ENCODE measurements around the gene BCL2A1. TPM values are rescaled to one million over a fixed set of nuclear protein-coding genes. Genes with fewer than 3 reads are reported as not detected.

BCL2A1 gene
- total and polyA plus RNA-seq, 10 of the 15 experiments (the other 5 are each of a cell fraction or from before 2014, with no cell fraction given): 181 to 570 (median 321) TPM

DNA sequence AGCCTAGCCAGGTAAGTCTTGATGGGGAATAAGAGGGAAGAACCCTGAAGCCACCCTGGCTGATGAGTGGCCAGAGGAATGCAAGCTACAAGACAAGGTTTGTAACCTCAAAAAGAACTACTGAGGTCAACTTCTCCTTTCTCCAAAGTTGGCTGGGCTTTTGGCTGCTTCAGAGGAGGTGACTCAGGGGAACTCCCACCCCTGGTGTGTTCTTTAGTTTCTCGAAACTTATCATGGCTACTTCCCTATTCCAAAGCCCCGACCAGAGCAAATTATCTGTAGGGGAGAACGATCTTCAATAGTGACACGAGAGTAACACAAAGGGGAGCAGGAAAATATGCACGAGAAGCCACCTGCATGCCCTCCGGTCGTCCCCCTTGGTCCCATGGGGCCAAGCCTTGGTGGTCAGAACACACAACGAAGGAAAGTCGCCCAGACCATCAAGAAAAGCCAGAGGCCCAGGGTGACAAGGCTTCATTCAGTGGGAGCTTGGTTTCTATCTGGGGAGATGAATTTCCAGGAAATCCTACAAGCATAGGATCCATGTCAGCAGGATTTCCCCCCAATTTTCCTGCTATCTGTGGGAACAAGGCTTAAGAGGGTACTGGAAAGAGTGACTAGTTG lies 6.5 kb upstream of the BCL2A1 start (continued):
- TF ChIP-seq, protein P1, sequence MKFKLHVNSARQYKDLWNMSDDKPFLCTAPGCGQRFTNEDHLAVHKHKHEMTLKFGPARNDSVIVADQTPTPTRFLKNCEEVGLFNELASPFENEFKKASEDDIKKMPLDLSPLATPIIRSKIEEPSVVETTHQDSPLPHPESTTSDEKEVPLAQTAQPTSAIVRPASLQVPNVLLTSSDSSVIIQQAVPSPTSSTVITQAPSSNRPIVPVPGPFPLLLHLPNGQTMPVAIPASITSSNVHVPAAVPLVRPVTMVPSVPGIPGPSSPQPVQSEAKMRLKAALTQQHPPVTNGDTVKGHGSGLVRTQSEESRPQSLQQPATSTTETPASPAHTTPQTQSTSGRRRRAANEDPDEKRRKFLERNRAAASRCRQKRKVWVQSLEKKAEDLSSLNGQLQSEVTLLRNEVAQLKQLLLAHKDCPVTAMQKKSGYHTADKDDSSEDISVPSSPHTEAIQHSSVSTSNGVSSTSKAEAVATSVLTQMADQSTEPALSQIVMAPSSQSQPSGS (IDR thresholded peaks at IDR 0.05; ENCODE audit: low read length): peak; percentile 61
- TF ChIP-seq, protein P2, sequence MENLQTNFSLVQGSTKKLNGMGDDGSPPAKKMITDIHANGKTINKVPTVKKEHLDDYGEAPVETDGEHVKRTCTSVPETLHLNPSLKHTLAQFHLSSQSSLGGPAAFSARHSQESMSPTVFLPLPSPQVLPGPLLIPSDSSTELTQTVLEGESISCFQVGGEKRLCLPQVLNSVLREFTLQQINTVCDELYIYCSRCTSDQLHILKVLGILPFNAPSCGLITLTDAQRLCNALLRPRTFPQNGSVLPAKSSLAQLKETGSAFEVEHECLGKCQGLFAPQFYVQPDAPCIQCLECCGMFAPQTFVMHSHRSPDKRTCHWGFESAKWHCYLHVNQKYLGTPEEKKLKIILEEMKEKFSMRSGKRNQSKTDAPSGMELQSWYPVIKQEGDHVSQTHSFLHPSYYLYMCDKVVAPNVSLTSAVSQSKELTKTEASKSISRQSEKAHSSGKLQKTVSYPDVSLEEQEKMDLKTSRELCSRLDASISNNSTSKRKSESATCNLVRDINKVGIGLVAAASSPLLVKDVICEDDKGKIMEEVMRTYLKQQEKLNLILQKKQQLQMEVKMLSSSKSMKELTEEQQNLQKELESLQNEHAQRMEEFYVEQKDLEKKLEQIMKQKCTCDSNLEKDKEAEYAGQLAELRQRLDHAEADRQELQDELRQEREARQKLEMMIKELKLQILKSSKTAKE (IDR thresholded peaks at IDR 0.05; ENCODE audit: low read depth, poor library complexity, severe bottlenecking): peak; percentile 59
- TF ChIP-seq CREM (IDR thresholded peaks at IDR 0.05; ENCODE audit: low read depth) (peak; percentile 41; the same call in 1 of the 2 replicates), YY1 (IDR thresholded peaks at IDR 0.05; ENCODE audit: low read depth, low read length) (peak; percentile 62), MTA3 (IDR thresholded peaks at IDR 0.05; ENCODE audit: borderline replicate concordance, low read length) (peak; percentile 64), DPF2 (IDR thresholded peaks at IDR 0.05) (0 out of 2 replicates have a peak, but pooled peaks have one; percentile 51), SMC3 (IDR thresholded peaks at IDR 0.05; ENCODE audit: borderline replicate concordance, low read length) (no peak), IRF4 (IDR thresholded peaks at IDR 0.05; ENCODE audit: low read depth, low read length) (0 out of 2 replicates have a peak, but pooled peaks have one; percentile 7), EP300 (IDR thresholded peaks at IDR 0.05; ENCODE audit: borderline replicate concordance in 1 of 2, control insufficient read depth in 1 of 2, low read depth in 2 of 2, low read length in 2 of 2) (peak in 1 of 2 experiments; percentile 33; a peak in 2 of 4 replicates), SPI1 (IDR thresholded peaks at IDR 0.05; ENCODE audit: borderline replicate concordance, insufficient read depth, low read depth, low read length) (peak; percentile 83), WRNIP1 (IDR thresholded peaks at IDR 0.05; ENCODE audit: borderline replicate concordance, low read depth, low read length) (0 out of 2 replicates have a peak, but pooled peaks have one; percentile 19), GABPA (IDR thresholded peaks at IDR 0.05; ENCODE audit: low read depth) (no peak), TBL1XR1 (IDR thresholded peaks at IDR 0.05; ENCODE audit: low read depth, low read length) (peak; percentile 66; the same call in 1 of the 2 replicates), RUNX3 (IDR thresholded peaks at IDR 0.05; ENCODE audit: low read length) (peak; percentile 86), EED (IDR thresholded peaks at IDR 0.05; ENCODE audit: low read depth) (peak; percentile 88), ZNF217 (IDR thresholded peaks at IDR 0.05) (0 out of 2 replicates have a peak, but pooled peaks have one; percentile 25), CREB1 (IDR thresholded peaks at IDR 0.05; ENCODE audit: low read depth) (peak; percentile 60)
- TF ChIP-seq, protein P3, sequence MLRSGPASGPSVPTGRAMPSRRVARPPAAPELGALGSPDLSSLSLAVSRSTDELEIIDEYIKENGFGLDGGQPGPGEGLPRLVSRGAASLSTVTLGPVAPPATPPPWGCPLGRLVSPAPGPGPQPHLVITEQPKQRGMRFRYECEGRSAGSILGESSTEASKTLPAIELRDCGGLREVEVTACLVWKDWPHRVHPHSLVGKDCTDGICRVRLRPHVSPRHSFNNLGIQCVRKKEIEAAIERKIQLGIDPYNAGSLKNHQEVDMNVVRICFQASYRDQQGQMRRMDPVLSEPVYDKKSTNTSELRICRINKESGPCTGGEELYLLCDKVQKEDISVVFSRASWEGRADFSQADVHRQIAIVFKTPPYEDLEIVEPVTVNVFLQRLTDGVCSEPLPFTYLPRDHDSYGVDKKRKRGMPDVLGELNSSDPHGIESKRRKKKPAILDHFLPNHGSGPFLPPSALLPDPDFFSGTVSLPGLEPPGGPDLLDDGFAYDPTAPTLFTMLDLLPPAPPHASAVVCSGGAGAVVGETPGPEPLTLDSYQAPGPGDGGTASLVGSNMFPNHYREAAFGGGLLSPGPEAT (IDR thresholded peaks at IDR 0.05; ENCODE audit: low read depth): peak; percentile 82
- TF ChIP-seq, protein P4, sequence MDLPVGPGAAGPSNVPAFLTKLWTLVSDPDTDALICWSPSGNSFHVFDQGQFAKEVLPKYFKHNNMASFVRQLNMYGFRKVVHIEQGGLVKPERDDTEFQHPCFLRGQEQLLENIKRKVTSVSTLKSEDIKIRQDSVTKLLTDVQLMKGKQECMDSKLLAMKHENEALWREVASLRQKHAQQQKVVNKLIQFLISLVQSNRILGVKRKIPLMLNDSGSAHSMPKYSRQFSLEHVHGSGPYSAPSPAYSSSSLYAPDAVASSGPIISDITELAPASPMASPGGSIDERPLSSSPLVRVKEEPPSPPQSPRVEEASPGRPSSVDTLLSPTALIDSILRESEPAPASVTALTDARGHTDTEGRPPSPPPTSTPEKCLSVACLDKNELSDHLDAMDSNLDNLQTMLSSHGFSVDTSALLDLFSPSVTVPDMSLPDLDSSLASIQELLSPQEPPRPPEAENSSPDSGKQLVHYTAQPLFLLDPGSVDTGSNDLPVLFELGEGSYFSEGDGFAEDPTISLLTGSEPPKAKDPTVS (IDR thresholded peaks at IDR 0.05; ENCODE audit: low read depth, low read length): no peak
- TF ChIP-seq, protein P5, sequence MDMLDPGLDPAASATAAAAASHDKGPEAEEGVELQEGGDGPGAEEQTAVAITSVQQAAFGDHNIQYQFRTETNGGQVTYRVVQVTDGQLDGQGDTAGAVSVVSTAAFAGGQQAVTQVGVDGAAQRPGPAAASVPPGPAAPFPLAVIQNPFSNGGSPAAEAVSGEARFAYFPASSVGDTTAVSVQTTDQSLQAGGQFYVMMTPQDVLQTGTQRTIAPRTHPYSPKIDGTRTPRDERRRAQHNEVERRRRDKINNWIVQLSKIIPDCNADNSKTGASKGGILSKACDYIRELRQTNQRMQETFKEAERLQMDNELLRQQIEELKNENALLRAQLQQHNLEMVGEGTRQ (IDR thresholded peaks at IDR 0.05; ENCODE audit: borderline replicate concordance, low read depth, low read length): no peak
- TF ChIP-seq, protein P6, sequence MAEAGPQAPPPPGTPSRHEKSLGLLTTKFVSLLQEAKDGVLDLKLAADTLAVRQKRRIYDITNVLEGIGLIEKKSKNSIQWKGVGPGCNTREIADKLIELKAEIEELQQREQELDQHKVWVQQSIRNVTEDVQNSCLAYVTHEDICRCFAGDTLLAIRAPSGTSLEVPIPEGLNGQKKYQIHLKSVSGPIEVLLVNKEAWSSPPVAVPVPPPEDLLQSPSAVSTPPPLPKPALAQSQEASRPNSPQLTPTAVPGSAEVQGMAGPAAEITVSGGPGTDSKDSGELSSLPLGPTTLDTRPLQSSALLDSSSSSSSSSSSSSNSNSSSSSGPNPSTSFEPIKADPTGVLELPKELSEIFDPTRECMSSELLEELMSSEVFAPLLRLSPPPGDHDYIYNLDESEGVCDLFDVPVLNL (IDR thresholded peaks at IDR 0.05; ENCODE audit: low read depth, low read length): no peak

All from GM12878 (cell line).